ENCODE data around the gene MAPK9.

MAPK9 gene

GRCh38 chr5:180205916-180206315 is 86.0 kb downstream of the MAPK9 start:
- no peak for DNase-seq (ENCODE audit: low spot score)

- no peak for DNase-seq (ENCODE audit: low spot score)
These were observed 87.5 kb downstream of the MAPK9 start for GRCh38 chr5:180204276-180204819.

GRCh38 chr5:180202939-180203573 is 88.8 kb downstream of the MAPK9 start:
- no peak for DNase-seq (ENCODE audit: low spot score)

GRCh38 chr5:180201051-180201987 is 90.6 kb downstream of the MAPK9 start:
- DNase-seq (ENCODE audit: low spot score) = no peak

- DNase-seq (ENCODE audit: low spot score) = no peak
These were observed 92.5 kb downstream of the MAPK9 start for GRCh38 chr5:180199390-180199789.

- DNase-seq (ENCODE audit: low spot score) = no peak
These were observed 93.7 kb downstream of the MAPK9 start for GRCh38 chr5:180198208-180198607.

- DNase-seq (ENCODE audit: low spot score) = no peak
These were observed 94.7 kb downstream of the MAPK9 start for GRCh38 chr5:180197016-180197702.

GRCh38 chr5:180194410-180195345 is 97.2 kb downstream of the MAPK9 start:
- DNase-seq (ENCODE audit: low spot score) = no peak

- no peak for DNase-seq (ENCODE audit: low spot score)
These were observed 98.0 kb downstream of the MAPK9 start for GRCh38 chr5:180193749-180194375.

- DNase-seq (ENCODE audit: low spot score) = no peak
These were observed 100.2 kb downstream of the MAPK9 start for GRCh38 chr5:180191716-180192115.

GRCh38 chr5:180187767-180188166 is 104.1 kb downstream of the MAPK9 start:
- DNase-seq (ENCODE audit: low spot score) = no peak

Measured in AG20443 (cell line).